Stimulated activated CD4-positive, alpha-beta T cell treated with anti-CD3 and anti-CD28 coated beads, Interleukin-4, amount 100 ng/mL, for 4 hours (primary cell): ENCODE results near the gene HEBP1.

ENCODE experiments used
- DNase-seq, 2 experiments: peaks; one replicate each; pipeline ENCODE4 v3.0.0-alpha.2; 2020

Gene HEBP1

DNA sequence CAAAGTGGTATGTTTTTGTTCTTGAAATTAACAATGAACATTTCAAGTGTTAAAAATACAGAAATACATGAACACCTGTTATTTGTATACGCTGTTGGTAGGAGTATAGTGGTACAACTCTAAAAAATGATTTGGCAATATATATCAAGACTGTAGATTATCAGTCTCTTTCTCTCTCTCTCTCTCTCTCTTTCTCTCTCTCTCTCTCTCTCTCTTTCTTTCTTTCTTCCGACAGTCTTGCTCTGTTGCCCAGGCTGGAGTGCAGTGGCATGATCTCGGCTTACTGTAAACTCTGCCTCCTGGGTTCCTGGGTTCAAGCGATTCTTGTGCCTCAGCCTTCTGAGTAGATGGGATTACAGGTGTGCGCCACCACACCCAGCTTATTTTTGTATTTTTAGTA is 12.6 kb downstream of the HEBP1 start:
- DNase-seq = no peak

DNA sequence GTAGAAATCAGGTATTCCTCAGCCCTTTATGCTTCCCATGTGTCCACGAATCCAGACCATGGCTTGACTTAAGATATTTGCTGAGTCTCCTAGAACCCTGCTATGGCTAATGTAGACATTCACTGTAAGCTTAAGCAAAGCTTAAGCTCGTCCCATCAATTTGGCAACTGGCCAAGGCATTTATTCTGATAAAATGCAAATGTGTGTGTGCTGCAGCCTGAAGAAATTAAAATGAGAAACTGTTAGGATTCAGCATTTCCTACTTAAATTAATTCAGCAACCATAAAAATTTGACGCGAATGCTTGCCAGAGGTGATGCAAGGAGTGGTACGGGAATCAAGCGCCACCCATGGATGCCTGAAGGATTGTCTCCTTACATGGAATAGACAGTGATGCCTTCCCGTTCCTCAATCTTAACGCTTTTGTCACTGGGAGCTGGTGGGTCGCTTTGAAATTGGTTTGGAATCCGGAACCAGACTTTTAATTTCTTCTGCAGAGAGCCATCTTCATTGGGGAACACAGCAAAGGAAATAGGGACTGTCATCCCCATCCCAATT is 13.2 kb downstream of the HEBP1 start:
- DNase-seq = no peak

DNA sequence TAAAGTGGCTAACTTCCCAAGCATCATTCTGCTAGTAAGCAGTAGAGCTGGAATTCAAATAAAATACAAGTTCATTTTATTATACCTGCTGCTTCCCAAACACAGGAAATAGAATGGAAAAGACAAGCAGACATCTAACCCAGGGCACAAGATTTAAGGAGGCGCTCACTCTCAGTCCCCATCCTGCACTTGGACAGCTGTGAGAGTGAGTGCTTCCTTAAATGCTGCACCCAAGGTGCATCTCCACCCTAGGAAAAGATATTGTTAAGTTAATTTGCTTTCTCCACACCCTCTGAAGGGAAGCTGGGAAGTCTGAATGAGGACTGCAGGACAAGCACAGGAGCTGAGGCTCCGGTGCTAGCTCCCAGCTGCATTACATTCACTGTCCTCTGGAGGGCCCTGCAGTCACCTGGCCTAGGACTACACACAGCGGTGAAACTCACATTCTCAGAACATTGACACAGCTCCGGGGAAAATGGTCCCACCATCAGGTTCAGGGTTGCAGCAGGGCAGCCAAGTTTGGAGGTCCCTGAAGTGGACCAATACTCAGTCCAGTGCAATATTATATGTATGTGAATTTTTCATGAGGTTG is 14.2 kb downstream of the HEBP1 start:
- no peak for DNase-seq

DNA sequence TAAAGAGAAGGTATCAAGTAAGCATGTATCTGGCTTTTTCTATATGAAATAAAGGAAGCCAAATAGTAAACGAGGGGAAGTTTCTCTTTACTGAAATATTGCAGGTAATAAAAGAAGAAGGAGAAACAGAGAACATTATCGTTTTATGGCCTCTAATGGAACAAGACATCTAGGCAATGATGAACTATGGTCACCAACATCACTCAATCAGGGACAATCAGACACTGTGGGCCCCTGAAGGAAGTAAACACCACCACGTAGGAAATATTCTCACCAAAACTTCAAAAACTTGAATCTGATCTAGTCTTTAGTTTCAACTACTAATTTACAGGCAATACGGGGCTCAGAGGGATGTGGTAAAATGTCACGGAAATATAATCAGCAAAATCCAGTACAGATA is 15.9 kb downstream of the HEBP1 start:
- DNase-seq = no peak

GRCh38 chr12:12983420-12984035 is 16.5 kb downstream of the HEBP1 start:
- no peak for DNase-seq

DNA sequence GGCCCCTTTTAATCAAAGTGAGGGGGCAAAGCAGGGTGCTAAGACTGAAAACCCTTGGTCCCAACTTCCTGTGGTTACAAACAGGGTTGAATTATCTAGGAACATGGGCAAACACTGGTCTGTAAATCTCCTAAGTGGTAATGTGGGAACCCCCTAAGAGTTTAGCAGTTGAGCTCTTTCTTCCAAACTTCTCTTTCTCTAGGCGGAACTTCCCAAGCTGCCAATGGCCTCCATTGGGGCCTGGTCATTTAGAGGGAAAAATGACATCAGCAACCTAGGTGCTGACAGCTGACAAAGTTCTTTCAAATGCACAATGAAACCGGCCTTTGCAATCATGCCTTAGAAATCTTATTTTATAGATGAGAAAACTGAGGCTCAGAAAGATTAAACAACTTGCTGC is 17.7 kb downstream of the HEBP1 start:
- DNase-seq = no peak

- DNase-seq = no peak
These were observed 20.3 kb downstream of the HEBP1 start for GRCh38 chr12:12979731-12980259.

GRCh38 chr12:12979126-12979525 is 20.9 kb downstream of the HEBP1 start:
- no peak for DNase-seq

- no peak for DNase-seq
These were observed 22.8 kb downstream of the HEBP1 start for GRCh38 chr12:12977231-12977630.

DNA sequence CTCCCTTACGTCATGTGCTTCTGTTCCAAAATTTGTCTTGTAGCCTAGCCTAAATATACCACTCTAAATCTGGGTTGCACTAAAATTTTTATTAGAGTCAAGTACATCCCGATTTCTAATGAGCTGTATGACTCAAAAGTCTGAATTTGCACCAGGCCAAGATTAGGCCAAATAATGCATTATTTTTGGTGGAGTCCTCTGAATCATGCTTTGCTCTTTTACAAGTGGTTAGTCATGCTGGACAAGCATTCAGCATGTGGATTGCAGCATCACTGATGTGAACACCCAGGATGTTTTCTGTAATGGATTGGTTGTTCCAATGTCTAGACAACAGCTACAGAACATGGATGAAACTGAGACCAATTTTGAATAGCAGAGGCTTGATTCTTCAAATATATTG is 23.7 kb downstream of the HEBP1 start:
- no peak for DNase-seq

DNA sequence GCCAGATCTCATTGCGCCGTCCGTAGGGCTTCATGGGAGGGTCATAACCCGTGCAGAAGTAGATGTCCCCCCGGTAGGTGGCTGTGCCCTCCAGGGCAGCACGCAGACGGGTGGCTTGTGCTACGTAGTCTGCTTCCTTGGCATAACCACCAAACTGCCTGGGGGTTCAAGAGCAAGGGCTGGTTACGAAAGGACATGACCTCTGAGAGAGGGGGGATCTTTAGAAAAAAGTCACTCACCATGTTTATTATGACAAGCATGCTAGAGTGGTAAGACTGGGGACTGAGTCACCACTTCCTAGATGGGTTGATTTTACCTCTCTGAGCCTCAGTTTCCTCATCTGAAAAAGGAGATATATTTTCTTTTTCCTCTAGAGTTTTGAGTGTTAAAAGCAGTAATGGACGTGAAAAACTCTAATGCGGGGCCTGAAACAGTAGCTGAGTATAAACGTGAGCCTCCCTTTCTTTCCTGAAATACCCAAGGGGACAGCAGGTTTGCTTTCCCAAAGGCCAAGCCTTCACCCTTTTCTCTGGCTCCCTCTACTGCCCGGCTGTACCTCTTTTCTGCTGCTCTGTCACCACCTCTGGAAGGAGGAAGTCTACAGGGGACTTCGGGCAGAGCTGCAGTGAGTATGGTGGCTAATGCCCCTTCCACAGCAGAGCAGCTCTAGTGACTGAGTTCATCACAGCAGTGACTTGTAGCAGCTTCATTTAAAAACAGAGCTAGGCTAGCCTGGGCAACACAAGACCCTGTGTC is 24.6 kb downstream of the HEBP1 start:
- no peak for DNase-seq

GRCh38 chr12:12974211-12974610 is 25.9 kb downstream of the HEBP1 start:
- no peak for DNase-seq

DNA sequence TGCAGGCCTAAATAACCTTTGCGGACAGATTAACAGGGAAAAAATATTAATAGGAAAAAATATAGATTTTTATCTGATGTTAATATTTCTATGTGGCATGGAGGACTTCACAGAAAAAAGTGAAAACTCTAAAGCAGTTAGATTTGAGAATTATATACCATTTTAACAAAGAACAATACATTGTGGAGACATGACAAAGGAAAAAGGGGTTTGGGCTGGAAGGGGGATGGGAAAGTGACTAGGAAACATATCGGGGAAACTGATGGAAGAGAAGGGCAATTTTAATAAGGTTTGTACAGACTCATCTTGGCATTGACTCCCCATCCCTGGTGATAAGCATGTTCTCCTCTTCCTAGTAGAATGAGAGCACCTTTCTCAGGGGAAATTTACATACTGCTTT is 27.0 kb downstream of the HEBP1 start:
- DNase-seq = no peak

- DNase-seq = no peak
These were observed 34.2 kb downstream of the HEBP1 start for GRCh38 chr12:12965836-12966235.

GRCh38 chr12:12964255-12964654 is 35.8 kb downstream of the HEBP1 start:
- no peak for DNase-seq

GRCh38 chr12:12960639-12961209 is 39.3 kb downstream of the HEBP1 start:
- no peak for DNase-seq

GRCh38 chr12:12958886-12959285 is 41.2 kb downstream of the HEBP1 start:
- no peak for DNase-seq

DNA sequence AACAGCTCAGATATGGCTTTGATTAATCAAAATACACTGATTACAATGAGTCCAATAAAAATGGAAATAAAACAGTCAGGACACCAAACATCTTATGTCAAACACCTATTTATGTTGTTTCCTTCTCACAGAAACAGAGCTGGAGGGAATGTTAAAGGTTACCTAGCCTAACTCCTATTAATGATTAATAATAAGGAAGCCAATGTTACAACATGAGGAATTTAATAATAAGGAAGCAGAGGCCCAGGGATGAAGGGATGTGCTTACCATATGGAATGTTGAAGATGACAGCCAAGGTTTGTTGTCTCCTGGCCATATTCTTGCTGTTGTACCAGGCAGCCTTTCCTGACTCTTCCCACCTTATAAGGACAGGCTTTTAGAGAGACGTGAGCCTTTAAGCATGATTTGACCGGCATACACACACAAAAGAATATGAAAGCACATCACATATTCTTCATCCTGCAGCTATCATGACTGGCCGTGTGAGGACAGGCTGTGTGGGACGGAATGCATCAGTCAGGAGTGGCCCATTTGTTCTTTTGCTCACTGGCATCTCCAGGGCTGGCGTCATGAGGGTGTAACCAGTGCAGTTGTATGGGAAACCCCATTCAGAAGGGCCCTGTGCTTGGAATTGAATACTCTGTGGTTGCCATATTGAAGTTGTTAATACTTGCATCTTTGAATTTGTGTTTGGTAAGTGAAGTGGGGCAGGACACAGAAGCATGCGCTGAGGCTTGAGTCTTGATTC is 45.0 kb downstream of the HEBP1 start:
- DNase-seq = no peak

DNA sequence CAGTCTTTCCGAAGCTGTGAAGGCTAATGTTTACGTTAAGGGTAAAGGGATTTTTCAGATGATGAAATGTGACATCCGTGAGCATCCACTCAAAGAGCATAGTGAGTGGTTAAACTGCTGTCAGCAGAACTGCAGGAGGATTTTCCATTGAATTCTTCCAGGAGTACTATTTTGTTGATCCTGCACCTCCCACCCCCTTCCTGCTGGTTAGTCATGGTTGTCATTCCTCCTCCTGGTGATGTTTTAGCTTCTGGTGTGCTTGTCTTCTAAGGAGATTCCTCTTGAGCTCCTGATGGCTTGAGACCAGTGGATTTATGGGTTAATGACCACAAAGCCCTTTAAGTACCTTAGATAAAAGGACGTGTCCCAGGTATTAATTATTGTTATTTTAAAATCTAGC is 45.7 kb downstream of the HEBP1 start:
- DNase-seq = no peak

GRCh38 chr12:12952036-12952435 is 48.0 kb downstream of the HEBP1 start, which contains the start of gene GPRC5D:
Gene GPRC5D, minus strand, starts transcription at chr12:12952170. Its CDS starts 1,786 bp downstream, at chr12:12950384.
- DNase-seq = no peak

- DNase-seq = no peak
These were observed 48.6 kb downstream of the HEBP1 start for GRCh38 chr12:12951504-12951903.

DNA sequence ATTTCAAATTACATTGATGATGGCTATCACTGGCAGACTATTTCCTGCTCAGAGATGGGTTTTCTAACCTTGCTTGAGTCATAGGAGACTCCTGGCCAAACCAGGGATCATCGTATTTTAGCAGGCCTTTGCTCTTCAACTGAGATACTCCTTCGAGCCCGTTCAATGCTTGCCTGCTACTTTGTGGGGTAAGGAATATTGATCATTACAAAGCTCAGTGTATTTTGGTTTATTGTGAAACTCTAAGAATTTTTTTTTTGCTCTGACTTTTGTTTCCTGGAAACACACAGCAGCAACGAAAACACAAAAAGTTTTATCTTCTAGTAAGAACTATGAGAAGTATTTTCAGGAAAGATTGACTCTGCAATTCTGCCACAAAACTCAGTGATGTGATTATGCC is 52.2 kb downstream of the HEBP1 start:
- no peak for DNase-seq
